GM19238 (cell line): Measurements from ENCODE around the gene GPC6.

ENCODE experiments used
- DNase-seq: peaks from one replicate; pipeline ENCODE4 v3.0.0; 2011; ENCODE audit warnings: low spot score; ENCODE audit not compliant: insufficient read length

GPC6 gene

GRCh38 chr13:93499991-93500390 is 273.4 kb downstream of the GPC6 start:
- DNase-seq: no peak

GRCh38 chr13:93502071-93502470 is 275.5 kb downstream of the GPC6 start:
- DNase-seq: no peak

- DNase-seq: no peak
Measured at GRCh38 chr13:93502987-93503615, 276.5 kb downstream of the GPC6 start.

GRCh38 chr13:93505104-93505952 is 278.7 kb downstream of the GPC6 start:
- no peak for DNase-seq

- DNase-seq: no peak
Measured at GRCh38 chr13:93511011-93511410, 284.4 kb downstream of the GPC6 start.

GRCh38 chr13:93515267-93515666 is 288.7 kb downstream of the GPC6 start:
- DNase-seq: no peak

- DNase-seq: no peak
Measured at GRCh38 chr13:93517658-93518057, 291.1 kb downstream of the GPC6 start.

- DNase-seq: no peak
Measured at GRCh38 chr13:93521307-93521706, 294.7 kb downstream of the GPC6 start.

GRCh38 chr13:93522501-93522900 is 295.9 kb downstream of the GPC6 start:
- no peak for DNase-seq

GRCh38 chr13:93525087-93525486 is 298.5 kb downstream of the GPC6 start:
- DNase-seq: no peak

GRCh38 chr13:93527748-93528297 is 301.2 kb downstream of the GPC6 start:
- no peak for DNase-seq

- DNase-seq: no peak
Measured at GRCh38 chr13:93529961-93530360, 303.4 kb downstream of the GPC6 start.

- no peak for DNase-seq
Measured at GRCh38 chr13:93534181-93534700, 307.6 kb downstream of the GPC6 start.

GRCh38 chr13:93535251-93535650 is 308.6 kb downstream of the GPC6 start:
- DNase-seq: no peak

- DNase-seq: no peak
Measured at GRCh38 chr13:93539914-93540313, 313.3 kb downstream of the GPC6 start.

GRCh38 chr13:93547886-93548285 is 321.3 kb downstream of the GPC6 start:
- no peak for DNase-seq

- no peak for DNase-seq
Measured at GRCh38 chr13:93549326-93550005, 322.9 kb downstream of the GPC6 start.

GRCh38 chr13:93550236-93550635 is 323.6 kb downstream of the GPC6 start:
- no peak for DNase-seq

- no peak for DNase-seq
Measured at GRCh38 chr13:93552596-93552995, 326.0 kb downstream of the GPC6 start.

- no peak for DNase-seq
Measured at GRCh38 chr13:93554514-93554913, 327.9 kb downstream of the GPC6 start.

- DNase-seq: no peak
Measured at GRCh38 chr13:93558637-93559036, 332.0 kb downstream of the GPC6 start.

- DNase-seq: no peak
Measured at GRCh38 chr13:93559718-93560117, 333.1 kb downstream of the GPC6 start.
